Small intestine (tissue), 7 donors: ENCODE measurements around the gene HHIPL1. TPM values are rescaled to one million over a fixed set of nuclear protein-coding genes. Genes with fewer than 3 reads are reported as not detected.

Source experiments
- DNase-seq, 2 donors: peaks; one replicate each; pipeline versions ENCODE4 v3.0.0 to v3.0.0-alpha.2; 2013
- FAIRE-seq: peaks from 2 replicates; lab custom pipeline; 2012; peaks lifted over from hg19 to GRCh38; lab: Jason Lieb, UNC
- H3K27ac ChIP-seq, 3 donors: one replicate each; pipeline ENCODE4 v1.5.1; 2013; ENCODE audit warnings: low read length in 2 of 3, mild to moderate bottlenecking in 2 of 3, control low read depth in 1 of 3, inconsistent platforms in 1 of 3, low read depth in 1 of 3, moderate library complexity in 1 of 3
- H3K27me3 ChIP-seq, 3 donors: one replicate each; pipeline ENCODE4 v1.6.1; 2013; ENCODE audit warnings: low read length in 3 of 3, inconsistent platforms in 1 of 3; ENCODE audit not compliant: control insufficient read depth in 3 of 3, insufficient read depth in 3 of 3
- H3K36me3 ChIP-seq, 3 donors: one replicate each; pipeline ENCODE4 v1.6.1; 2013; ENCODE audit warnings: low read length in 3 of 3, inconsistent platforms in 1 of 3, low read depth in 1 of 3, mild to moderate bottlenecking in 1 of 3, moderate library complexity in 1 of 3; ENCODE audit not compliant: control insufficient read depth in 3 of 3, insufficient read depth in 2 of 3
- H3K4me1 ChIP-seq, 3 donors: one replicate each; pipeline ENCODE4 v1.6.1; 2013; ENCODE audit warnings: low read length in 2 of 3, inconsistent platforms in 1 of 3, low read depth in 1 of 3, mild to moderate bottlenecking in 1 of 3, moderate library complexity in 1 of 3; ENCODE audit not compliant: control insufficient read depth in 3 of 3, insufficient read depth in 2 of 3
- H3K4me3 ChIP-seq, 3 donors: one replicate each; pipeline ENCODE4 v1.5.1; 2013; ENCODE audit warnings: low read length in 3 of 3, control low read depth in 1 of 3, inconsistent platforms in 1 of 3, low read depth in 1 of 3, mild to moderate bottlenecking in 1 of 3, moderate library complexity in 1 of 3
- H3K9me3 ChIP-seq, 2 donors: one replicate each; pipeline ENCODE4 v1.6.1; 2013; ENCODE audit warnings: low read depth in 1 of 2, low read length in 1 of 2; ENCODE audit not compliant: control insufficient read depth in 2 of 2, insufficient read depth in 1 of 2
- WGBS, 3 donors: extraction: QIAGEN DNeasy Blood & Tissue Kit; methylation state at CpG; one replicate each; pipeline ENCODE4 v1.1.7; 2013; 5-methylcytosine and 5-hydroxymethylcytosine counted together
- polyA plus RNA-seq, 4 donors: library from polyadenylated mRNA; stranded (reverse) in 3 of 4; unstranded in 1 of 4; fragments of 200-250 nt in 3 of 4; fragments of 120-200 nt in 1 of 4; gene quantifications; one replicate each; pipeline versions ENCODE4 v1.2.1 to v1.2.3, GENCODE V29; 2013
- donor health status: healthy with polysubstance abuse.
- donor health status: control.
- donor health status: control.
- donor health status: Bipolar disorder and iron deficiency.
- donor health status: healthy.

HHIPL1 gene
- polyA plus RNA-seq, 4 donors: under 0.01 to 0.69 (median 0.59) TPM; not detected in 1

DNA sequence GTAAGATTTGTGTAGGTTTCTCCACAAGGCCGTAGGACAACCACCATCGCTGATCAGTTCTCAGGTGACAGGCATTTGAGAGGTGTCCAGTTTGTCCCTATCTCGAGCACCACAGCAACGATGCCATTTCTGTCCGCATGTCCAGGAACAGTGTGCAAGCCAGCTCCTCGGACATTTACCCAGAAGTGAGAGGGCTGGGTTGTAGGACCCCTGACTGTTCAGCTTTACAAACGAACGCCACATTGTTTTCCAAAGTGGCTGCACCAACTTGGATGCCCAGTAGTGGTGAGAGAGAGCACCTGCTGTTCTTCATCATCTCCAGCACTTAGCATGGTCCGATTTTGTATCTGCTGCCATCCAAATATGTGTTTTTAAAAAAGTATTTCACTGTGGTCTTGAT lies 77.8 kb downstream of the HHIPL1 start:
- no peak overlapping the region for H3K27ac ChIP-seq
- no peaks in the 10 kb centered on the region for H3K27me3 ChIP-seq
- no peaks in the 10 kb centered on the region for H3K36me3 ChIP-seq
- no peaks in the 10 kb centered on the region for H3K9me3 ChIP-seq
- no peaks in the 10 kb centered on the region for H3K4me1 ChIP-seq
- WGBS, 3 donors: 86 to 92% (median 88%) methylated on average over 9 of the region's 9 CpGs
- no peak for FAIRE-seq
- DNase-seq: no peak
- H3K4me3 ChIP-seq: no peak overlapping the region

DNA sequence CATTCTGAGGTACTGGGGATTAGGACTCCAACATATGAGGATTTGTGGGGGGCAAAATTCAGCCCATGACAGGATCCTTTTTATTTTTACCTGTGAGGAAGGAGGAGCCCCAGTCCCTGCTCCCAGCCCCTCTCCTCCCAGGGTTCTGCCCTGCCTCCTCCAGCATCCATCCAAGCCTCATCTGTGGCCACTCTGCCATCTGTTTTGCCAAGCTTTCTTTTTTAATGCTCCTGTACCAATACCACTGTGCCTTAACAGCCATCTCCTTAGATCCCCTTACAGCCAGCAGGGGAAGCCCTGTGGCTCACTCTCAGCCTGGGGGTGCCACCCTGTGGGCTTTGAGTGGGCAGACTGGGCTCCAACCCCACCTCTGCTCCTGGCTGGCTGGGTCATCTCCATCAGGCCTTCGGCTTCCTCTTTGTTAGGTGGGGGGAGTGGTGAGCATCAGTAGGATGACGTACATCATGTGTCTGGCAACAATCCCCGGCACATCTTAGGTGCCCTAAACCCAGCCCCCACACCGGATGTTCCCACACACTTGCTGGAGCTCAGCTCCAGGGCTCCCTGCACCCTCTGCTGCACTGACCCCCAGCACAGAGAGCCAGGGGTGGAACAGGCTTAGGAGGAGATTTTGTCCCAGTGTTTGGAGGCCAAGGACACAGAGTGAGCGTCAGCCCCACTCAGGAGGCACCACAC lies 79.4 kb downstream of the HHIPL1 start:
- WGBS, 3 donors: 64 to 69% (median 65%) methylated on average over 5 of the region's 5 CpGs
- no peak overlapping the region for H3K27ac ChIP-seq
- no peaks in the 10 kb centered on the region for H3K4me1 ChIP-seq
- FAIRE-seq: no peak
- no peaks in the 10 kb centered on the region for H3K9me3 ChIP-seq
- DNase-seq: no peak
- H3K4me3 ChIP-seq: no peak overlapping the region
- H3K27me3 ChIP-seq: no peaks in the 10 kb centered on the region
- no peaks in the 10 kb centered on the region for H3K36me3 ChIP-seq

DNA sequence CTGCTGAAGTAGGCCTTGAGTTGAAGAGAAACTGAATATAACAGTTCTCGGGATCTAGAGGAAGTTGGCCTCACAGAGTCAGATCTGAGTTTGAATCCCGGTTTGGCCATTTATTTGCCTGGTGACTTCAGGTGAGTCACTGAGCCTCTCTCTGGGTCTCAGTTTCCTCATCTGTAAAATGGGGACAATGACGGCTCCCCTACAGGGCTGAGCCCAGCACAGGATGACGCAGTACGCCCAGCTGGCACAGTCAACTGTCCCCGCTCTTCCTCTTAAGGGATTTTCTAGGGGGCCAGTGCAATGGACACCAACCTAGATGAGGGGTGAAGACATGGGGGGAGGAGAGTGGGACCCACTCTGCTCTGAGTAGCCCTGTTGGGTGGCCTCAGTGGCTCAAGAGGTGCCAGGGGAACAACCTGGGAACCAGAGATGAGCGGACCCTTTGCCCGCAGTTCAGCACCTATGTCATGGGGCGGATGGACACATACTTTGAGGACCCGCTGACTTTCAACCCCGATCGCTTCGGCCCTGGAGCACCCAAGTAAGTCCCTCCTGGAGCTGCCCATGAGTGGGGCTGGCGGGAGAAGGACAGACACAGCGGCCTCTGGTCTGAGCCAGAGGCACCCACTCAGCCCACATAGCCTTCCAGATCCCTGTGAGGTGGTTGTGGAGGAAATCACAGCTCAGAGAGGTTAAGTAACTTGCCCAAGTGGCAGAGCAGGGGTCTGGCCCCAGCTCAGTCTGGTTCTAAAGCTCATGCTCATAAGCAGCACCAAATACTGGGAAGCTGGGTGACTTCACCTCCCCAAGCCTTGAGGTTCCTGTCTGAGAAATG lies 80.2 kb downstream of the HHIPL1 start:
- H3K4me3 ChIP-seq: no peak overlapping the region
- H3K4me1 ChIP-seq: no peaks in the 10 kb centered on the region
- DNase-seq (no peak), FAIRE-seq (no peak)
- no peaks in the 10 kb centered on the region for H3K36me3 ChIP-seq
- no peaks in the 10 kb centered on the region for H3K27me3 ChIP-seq
- no peak overlapping the region for H3K27ac ChIP-seq
- WGBS, 3 donors: 93 to 94% (median 93%) methylated on average over 14 to 15 of the region's 15 CpGs
- H3K9me3 ChIP-seq: no peaks in the 10 kb centered on the region

DNA sequence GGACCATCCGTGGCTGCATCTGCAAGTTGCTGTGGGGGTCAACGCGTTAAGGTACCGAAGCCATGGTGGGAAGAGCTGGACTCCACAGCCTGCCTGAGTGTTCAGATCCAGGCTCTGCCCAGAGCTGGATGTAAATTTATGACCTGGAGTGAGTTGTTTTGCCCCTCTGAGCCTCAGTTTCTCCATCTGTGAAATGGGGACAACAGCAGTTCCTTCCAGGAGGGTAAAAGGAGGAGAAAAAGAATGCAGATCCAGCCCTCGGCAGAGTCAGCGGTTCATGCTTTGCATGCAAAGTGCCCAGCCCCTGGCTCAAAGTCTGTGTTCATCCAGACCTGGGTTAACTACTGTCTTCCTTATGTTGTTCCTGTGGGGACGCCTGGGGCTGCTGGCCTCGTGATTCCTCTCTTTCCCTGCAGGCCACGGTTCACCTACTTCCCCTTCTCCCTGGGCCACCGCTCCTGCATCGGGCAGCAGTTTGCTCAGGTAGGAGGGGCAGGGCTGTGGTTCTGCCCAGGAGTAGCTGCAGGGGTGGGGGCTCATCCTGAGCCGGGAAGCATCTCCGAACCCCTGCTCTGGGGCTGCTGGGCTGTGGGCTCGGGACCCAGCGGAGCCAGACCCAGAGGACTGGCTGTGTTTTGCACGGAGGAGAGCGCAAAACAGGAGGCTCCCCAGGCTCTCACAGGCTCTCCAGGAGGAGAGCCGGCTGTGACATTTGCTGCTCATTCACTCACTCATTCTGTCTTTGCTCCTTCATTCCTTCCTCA lies 81.0 kb downstream of the HHIPL1 start:
- H3K27me3 ChIP-seq: no peaks in the 10 kb centered on the region
- no peak for FAIRE-seq
- no peak overlapping the region for H3K27ac ChIP-seq
- no peaks in the 10 kb centered on the region for H3K9me3 ChIP-seq
- no peak overlapping the region for H3K4me3 ChIP-seq
- DNase-seq: peak in 1 of 2 donors; percentile 50
- no peaks in the 10 kb centered on the region for H3K36me3 ChIP-seq
- peaks cover 0 to 6% (median 0%) of the 10 kb centered on the region in 3 donors for H3K4me1 ChIP-seq
- WGBS, 3 donors: 58 to 60% (median 58%) methylated on average over 18 of the region's 18 CpGs

DNA sequence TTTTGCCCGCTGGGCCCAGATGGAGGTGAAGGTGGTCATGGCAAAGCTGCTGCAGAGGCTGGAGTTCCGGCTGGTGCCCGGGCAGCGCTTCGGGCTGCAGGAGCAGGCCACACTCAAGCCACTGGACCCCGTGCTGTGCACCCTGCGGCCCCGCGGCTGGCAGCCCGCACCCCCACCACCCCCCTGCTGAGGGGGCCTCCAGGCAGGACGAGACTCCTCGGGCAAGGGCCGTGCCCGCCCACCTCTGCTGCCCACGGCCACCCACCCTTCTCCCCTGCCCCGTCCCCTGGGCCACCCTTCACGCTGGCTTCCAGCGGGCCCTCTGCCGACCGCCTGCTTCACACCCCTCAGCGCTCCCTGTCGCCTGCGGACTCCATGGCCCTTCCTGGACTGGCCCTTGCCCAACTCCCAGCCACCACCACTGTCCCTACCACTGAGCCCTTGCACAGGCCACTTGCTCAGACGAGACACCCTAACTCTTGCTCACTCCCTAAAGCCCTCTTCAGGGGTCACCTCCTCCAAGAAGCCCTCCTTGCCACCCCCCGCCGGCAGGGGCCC lies 81.7 kb downstream of the HHIPL1 start:
- Histone ChIP-seq H3K36me3 (no peaks in the 10 kb centered on the region), H3K4me3 (no peak overlapping the region)
- no peak for DNase-seq

DNA sequence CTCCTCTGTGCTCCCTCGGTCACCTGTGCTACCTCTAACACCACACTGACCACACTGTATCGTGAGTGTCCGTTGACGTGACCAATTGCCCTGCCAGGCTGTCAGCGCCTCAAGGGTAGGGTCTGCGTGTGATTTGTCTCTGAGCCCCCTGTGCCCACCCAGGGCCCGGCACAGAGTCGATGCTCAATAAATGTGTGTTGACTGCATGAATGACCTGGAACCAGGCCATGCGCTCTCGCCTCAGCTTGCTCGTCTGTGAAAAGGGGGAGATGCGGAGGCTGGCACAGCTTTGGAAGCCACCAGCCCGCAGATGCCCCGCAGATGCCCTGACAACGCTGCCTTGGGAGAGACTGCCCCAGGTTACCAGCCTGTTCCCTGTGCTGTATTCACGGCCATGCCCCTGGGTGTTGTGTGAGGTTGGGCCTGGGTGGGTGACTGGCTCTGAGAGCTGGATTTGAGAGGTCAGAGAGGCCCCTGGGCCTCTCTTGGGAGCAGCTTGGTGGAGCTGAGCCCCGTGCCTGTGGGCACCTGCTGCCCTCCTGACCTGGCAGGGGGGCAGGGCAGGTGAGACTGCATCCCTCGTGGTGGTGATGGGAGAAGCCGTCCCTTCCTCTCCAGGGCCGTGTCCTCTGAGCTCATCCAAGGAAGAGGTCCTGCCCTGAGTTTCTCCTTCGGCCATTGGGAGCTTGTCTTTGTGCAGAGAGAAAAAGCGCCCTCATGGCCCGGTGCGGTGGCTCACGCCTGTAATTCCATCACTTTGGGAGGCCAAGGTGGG lies 82.4 kb downstream of the HHIPL1 start:
- Histone ChIP-seq H3K27ac (no peak overlapping the region), H3K4me1 (peaks cover 0 to 7% (median 0%) of the 10 kb centered on the region in 3 donors), H3K36me3 (no peaks in the 10 kb centered on the region), H3K4me3 (no peak overlapping the region), H3K27me3 (no peaks in the 10 kb centered on the region), H3K9me3 (no peaks in the 10 kb centered on the region)
- DNase-seq (no peak), FAIRE-seq (no peak)
- 85 to 90% (median 89%) methylated on average over 22 to 25 of the region's 25 CpGs for WGBS, 3 donors

More for the DNA sequence above, 81.7 kb downstream of the HHIPL1 start:
- Histone ChIP-seq H3K4me1 (peaks cover 0 to 7% (median 0%) of the 10 kb centered on the region in 3 donors), H3K9me3 (no peaks in the 10 kb centered on the region), H3K27ac (no peak overlapping the region), H3K27me3 (no peaks in the 10 kb centered on the region)
- FAIRE-seq: no peak
- WGBS, 3 donors: 77 to 81% (median 81%) methylated on average over 23 to 26 of the region's 26 CpGs

DNA sequence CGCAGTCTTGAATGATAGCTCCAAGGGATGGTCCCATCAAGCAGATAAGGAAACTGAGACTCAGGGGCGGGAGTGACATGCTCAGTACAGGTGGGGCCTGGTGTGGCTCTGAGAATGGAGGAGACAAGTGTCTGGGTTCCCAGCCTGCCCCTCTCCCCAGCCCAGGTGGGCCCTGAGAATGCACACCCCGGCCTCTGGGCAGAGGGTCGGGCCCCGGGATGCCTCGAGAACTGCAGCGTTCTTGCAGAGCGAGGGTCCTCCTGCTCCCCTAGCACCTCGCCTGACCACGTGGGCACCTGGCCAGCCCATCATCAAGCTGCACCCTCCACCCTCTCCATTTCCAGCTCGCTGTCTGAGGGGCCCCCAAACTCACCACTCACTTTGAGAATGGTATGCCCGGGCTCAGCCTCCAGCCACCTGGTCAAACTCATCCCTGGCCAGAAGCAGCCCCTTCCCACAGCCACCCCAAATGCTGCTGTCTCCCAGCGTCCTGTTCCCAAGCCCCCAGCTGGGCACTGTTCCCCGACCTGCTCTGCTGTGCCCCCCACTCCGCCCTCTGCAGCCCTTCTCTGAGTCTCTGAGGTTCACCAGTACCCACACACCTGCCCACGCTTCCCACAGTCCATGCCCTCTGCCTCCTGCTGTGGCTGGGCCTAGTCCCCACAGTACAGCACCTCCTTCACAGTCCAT lies 83.4 kb downstream of the HHIPL1 start:
- DNase-seq (no peak), FAIRE-seq (no peak)
- no peaks in the 10 kb centered on the region for H3K9me3 ChIP-seq
- H3K4me1 ChIP-seq: peaks cover 0 to 7% (median 0%) of the 10 kb centered on the region in 3 donors
- 70 to 88% (median 80%) methylated on average over 16 of the region's 16 CpGs for WGBS, 3 donors
- no peak overlapping the region for H3K4me3 ChIP-seq
- H3K36me3 ChIP-seq: no peaks in the 10 kb centered on the region
- H3K27ac ChIP-seq: no peak overlapping the region
- H3K27me3 ChIP-seq: no peaks in the 10 kb centered on the region
